Ovary (tissue), 9 donors: ENCODE measurements around the gene ZBTB45. TPM values are rescaled to one million over a fixed set of nuclear protein-coding genes. Genes with fewer than 3 reads are reported as not detected.

Experiments
- DNase-seq, 5 donors: peaks; one replicate each; pipeline ENCODE4 v3.0.0-alpha.2; 2019 to 2020
- H3K27ac ChIP-seq, 2 donors: fragments of 200-600 bp; one replicate each; pipeline versions ENCODE4 v1.5.1 to v1.8.0; 2019 to 2022
- H3K27me3 ChIP-seq: fragments of 200-600 bp; one replicate; pipeline ENCODE4 v1.8.0; 2022
- H3K36me3 ChIP-seq: fragments of 200-600 bp; sonication (generic); one replicate; pipeline ENCODE4 v1.5.1; 2019
- H3K4me1 ChIP-seq: one replicate; pipeline ENCODE4 v1.8.1; 2013; ENCODE audit warnings: mild to moderate bottlenecking, moderate library complexity; ENCODE audit not compliant: insufficient read depth
- H3K4me3 ChIP-seq: fragments of 200-600 bp; sonication (generic); one replicate; pipeline ENCODE4 v1.5.1; 2017
- H3K9me3 ChIP-seq, 2 donors: fragments of 200-600 bp in 1 of 2; sonication (generic) in 1 of 2; one replicate each; pipeline versions ENCODE4 v1.5.1 to v1.8.1; 2013 to 2019; ENCODE audit warnings: mild to moderate bottlenecking in 1 of 2, moderate library complexity in 1 of 2
- EP300 ChIP-seq: sonication (generic); formaldehyde crosslinking; IDR thresholded peaks from one replicate; pipeline ENCODE4 v1.6.1; 2017; ENCODE audit warnings: antibody characterized with exemption
- POLR2A ChIP-seq: fragments of 450-650 bp; IDR thresholded peaks from one replicate; pipeline ENCODE4 v1.6.1; 2017; ENCODE audit warnings: antibody characterized with exemption, mild to moderate bottlenecking, moderate library complexity
- WGBS, 3 donors: extraction: QIAGEN DNeasy Blood & Tissue Kit in 1 of 3; methylation state at CpG; one replicate each; pipeline versions ENCODE4 v1.1.5 to v1.1.7; 2013 to 2017; 5-methylcytosine and 5-hydroxymethylcytosine counted together
- intact Hi-C, 4 donors: fragments of 100-400 bp; cut with DNase I; formaldehyde crosslinking; loops; one replicate each; pipeline versions ENCODE4 v1.11.0 to v1.15.1; 2022 to 2023
- polyA plus RNA-seq, 2 donors: library from polyadenylated mRNA; stranded (reverse); fragments of 200-250 nt in 1 of 2; fragments of 350-450 nt in 1 of 2; fragmentation: Illumina TruSeq in 1 of 2; extraction: RNeasy Lipid Tissue Mini Kit (QIAGEN cat#74804) in 1 of 2; gene quantifications; one replicate each; pipeline ENCODE4 v1.2.3, GENCODE V29; 2013 to 2014
- total RNA-seq, 7 donors: library from RNA; depleted of rRNA in 2 of 7; stranded (reverse); fragments of >200 nt in 2 of 7; fragmentation: NEBNext Ultra II Directional in 3 of 7; extraction: Animal tissue kit (Norgen Biotek cat#: 25700) in 3 of 7; gene quantifications; one replicate each; pipeline versions ENCODE4 v1.1.0 to v1.2.4, GENCODE V29; 2016 to 2023
- TF ChIP-seq, protein P1 (sequence below), 3 donors: fragments of 450-650 bp in 2 of 3; fragments of 200-600 bp in 1 of 3; IDR thresholded peaks; one replicate each; pipeline versions ENCODE4 v1.5.1 to v1.8.0; 2016 to 2022; ENCODE audit warnings: antibody characterized with exemption in 3 of 3, mild to moderate bottlenecking in 1 of 3
- donor health status: DM: no; HTN: no; CAD: no; lungs with moderate emphysema.
- donor health status: DM: no; HTN: no; CAD: no.
- donor health status: Bipolar disorder and iron deficiency.
- donor health status: DM: yes; HTN: yes; CAD: no.
- donor health status: DM: no; HTN: no; CAD: no.
- donor health status: DM: yes; HTN: yes; CAD: no.

The ZBTB45 gene
- total and polyA plus RNA-seq, 9 donors, result 1.1 to 23.3 (median 14.1) TPM

DNA sequence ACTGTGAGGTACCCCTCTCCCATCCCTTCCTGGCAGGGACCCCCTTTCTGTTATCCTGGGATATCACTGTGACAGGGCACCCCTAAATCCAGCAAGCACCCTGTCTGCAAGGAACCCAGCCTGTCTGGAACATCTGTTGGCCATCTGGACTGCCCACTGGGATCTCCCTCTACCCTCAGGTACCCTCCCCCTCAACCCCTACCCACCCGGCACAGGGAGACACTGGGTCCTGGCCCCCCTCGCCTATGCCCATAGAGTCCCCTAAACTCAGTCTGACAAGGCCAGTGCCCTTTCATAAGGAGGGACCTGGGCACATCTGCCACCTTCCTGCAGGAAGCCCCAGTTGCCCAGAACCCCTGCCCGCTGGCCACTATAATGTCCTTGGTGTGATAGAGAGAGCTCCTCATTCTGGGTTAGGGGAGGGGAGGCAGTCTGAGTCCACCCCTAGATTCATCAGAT is 5.0 kb downstream of the ZBTB45 start:
- H3K27me3 ChIP-seq, result no peaks in the 10 kb centered on the region
- peaks cover 8% of the 10 kb centered on the region for H3K4me1 ChIP-seq
- DNase-seq, result no peak
- 42 to 58% (median 44%) methylated on average over 3 of the region's 3 CpGs for WGBS, 3 donors
- no peak for TF ChIP-seq EP300
- TF ChIP-seq POLR2A, result no peak
- TF ChIP-seq, protein P1, sequence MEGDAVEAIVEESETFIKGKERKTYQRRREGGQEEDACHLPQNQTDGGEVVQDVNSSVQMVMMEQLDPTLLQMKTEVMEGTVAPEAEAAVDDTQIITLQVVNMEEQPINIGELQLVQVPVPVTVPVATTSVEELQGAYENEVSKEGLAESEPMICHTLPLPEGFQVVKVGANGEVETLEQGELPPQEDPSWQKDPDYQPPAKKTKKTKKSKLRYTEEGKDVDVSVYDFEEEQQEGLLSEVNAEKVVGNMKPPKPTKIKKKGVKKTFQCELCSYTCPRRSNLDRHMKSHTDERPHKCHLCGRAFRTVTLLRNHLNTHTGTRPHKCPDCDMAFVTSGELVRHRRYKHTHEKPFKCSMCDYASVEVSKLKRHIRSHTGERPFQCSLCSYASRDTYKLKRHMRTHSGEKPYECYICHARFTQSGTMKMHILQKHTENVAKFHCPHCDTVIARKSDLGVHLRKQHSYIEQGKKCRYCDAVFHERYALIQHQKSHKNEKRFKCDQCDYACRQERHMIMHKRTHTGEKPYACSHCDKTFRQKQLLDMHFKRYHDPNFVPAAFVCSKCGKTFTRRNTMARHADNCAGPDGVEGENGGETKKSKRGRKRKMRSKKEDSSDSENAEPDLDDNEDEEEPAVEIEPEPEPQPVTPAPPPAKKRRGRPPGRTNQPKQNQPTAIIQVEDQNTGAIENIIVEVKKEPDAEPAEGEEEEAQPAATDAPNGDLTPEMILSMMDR (IDR thresholded peaks at IDR 0.05), result no peak
- H3K36me3 ChIP-seq, result no peaks in the 10 kb centered on the region
- intact Hi-C loops, result no loop called here
- H3K27ac ChIP-seq, result no peak overlapping the region
- H3K9me3 ChIP-seq, result no peaks in the 10 kb centered on the region
- H3K4me3 ChIP-seq, result no peak overlapping the region

DNA sequence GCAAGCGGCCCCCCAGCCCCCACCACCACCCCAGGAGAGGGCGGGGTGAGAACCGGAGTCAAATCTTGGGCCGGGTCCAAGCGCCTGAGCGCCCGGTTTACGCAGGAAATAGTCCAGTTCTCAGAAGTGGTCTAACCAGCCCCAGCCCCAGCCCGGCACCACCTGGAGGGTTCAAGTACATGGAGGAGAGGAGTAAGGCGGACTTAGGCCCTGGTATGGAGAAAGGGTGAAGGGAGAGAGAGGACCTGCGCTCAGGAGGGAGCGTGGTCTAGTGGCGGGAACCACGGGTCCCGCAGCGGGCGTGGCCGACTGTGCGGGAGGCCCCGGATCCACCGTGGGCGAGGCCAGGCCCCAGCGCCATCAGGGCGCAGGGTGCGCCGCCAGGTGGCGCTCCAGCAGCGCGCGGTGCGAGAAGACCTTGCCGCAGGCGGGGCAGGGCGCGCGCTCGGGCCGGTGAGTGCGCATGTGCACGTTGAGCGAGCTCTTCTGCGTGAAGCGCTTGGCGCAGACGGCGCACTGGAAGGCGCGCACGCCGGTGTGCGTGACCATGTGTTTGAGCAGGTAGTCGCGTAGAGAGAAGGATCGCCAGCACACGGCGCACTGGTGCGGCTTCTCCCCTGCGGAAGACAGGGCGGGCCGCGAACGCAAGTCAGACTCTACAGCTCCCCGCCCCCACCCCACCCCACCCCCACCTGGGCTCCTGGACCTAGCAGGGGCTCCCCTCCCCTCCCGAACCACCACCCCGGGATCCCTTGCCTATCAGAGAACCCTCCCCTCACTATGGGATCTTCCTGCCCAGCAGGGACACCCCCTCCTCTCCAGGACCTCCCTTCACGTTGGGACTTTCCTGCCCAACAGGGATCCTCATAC is 5.7 kb downstream of the ZBTB45 start:
- Histone ChIP-seq H3K27me3 (no peaks in the 10 kb centered on the region), H3K4me1 (peaks cover 8% of the 10 kb centered on the region), H3K9me3 (no peaks in the 10 kb centered on the region), H3K4me3 (peak overlapping the region; percentile 14), H3K27ac (peak overlapping the region in 1 of 2 donors; percentile 19), H3K36me3 (no peaks in the 10 kb centered on the region)
- DNase-seq, result peak; percentile 82 to 94 (median 88)
- intact Hi-C loops, result no loop called here
- 12 to 31% (median 15%) methylated on average over 27 to 66 of the region's 66 CpGs for WGBS, 3 donors
- TF ChIP-seq POLR2A, result peak; percentile 17
- TF ChIP-seq EP300, result no peak
- TF ChIP-seq, protein P1 (IDR thresholded peaks at IDR 0.05), result peak; percentile 79 to 88 (median 87)

DNA sequence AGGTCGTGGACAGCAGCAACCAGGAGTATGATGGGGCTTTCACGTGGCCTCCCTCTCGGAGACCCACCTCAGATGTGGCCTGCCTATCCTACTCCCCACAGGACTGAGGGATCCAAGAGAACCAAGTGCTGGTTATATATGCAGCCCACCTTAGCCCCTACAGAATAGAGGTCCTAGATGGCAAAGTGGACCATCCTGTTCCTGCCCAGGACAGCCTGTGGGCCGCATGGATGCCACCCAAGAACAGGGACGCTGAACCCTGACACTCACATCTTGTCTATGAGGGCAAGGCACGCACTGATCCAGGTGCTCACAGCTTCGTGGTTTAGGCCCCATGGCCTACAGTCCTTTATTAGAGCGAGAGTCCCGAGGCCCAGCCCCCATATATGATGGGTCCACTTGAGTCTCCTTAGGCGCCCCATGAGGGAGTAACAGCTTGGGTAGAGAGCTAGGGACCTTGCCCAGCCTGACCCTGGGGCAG is 6.4 kb downstream of the ZBTB45 start:
- TF ChIP-seq POLR2A (no peak), EP300 (no peak)
- TF ChIP-seq, protein P1 (IDR thresholded peaks at IDR 0.05), result no peak
- 69 to 82% (median 71%) methylated on average over 10 of the region's 10 CpGs for WGBS, 3 donors
- Histone ChIP-seq H3K9me3 (no peaks in the 10 kb centered on the region), H3K4me1 (peaks cover 6% of the 10 kb centered on the region), H3K4me3 (no peak overlapping the region), H3K36me3 (no peaks in the 10 kb centered on the region), H3K27me3 (no peaks in the 10 kb centered on the region), H3K27ac (peak overlapping the region in 1 of 2 donors; percentile 19)
- intact Hi-C loops, result no loop called here
- DNase-seq, result no peak

DNA sequence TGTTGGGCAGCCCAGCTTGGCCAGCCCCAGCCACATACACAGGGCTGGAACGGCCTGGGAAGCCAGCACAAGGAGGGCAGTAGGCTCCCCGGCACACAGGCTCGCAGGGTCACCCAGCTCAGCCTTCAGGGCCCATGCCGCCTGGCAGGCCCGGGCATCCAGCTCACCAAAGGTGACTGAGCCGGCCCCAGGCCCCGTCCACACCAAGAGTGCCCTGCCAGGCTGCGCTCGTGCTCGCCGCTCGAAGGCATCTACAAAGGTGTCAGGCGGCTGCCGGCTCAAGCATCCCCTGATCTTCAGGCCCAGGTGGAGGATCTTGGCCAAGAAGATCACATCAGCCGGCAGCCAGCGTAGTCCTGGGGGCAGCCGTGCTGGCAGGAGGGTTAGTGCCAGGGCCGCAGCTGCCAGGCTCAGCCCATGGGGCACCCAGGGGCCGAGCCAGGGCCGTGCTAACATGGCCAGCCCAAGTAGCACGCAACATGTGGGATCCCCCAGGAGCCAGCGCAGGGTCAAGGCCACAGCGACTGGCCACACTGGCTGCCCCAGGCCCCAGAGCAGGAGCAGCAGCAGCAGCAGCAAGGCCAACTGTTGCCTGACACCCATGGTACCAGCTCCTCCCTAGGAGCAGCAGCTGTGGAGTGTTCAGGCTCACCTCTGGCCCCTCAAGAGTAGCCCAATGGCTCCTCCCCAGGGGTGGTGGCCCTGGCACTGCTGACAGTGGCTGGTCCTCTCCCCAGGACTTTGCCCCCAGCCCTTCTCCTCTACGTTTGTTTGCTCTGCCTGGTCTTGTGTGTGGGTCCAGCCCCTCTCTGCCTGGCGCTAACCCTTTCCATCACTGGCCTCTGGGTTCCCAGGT is 8.0 kb downstream of the ZBTB45 start, which contains the start of gene SLC27A5:
Gene SLC27A5, minus strand, starts transcription at position 640 of the 856 bp plus-strand sequence. Its CDS starts 37 bp downstream, at position 603.
- Histone ChIP-seq H3K27ac (no peak within 1 kb of the TSS), H3K9me3 (no peaks in the 10 kb centered on the region), H3K4me1 (peaks cover 3% of the 10 kb centered on the region), H3K36me3 (no peaks in the 10 kb centered on the region), H3K4me3 (no peak within 1 kb of the TSS), H3K27me3 (no peaks in the 10 kb centered on the region)
- intact Hi-C loops, result no loop called here
- 72 to 77% (median 76%) methylated on average over 25 of the region's 25 CpGs for WGBS, 3 donors
- TF ChIP-seq EP300, result no peak
- no peak for TF ChIP-seq POLR2A
- TF ChIP-seq, protein P1 (IDR thresholded peaks at IDR 0.05), result no peak
- DNase-seq, result no peak
